PC-9 (cell line): ENCODE results near the gene PPP1R9A. TPM values are rescaled to one million over a fixed set of nuclear protein-coding genes. Genes with fewer than 3 reads are reported as not detected.

Experiments
- BruUV-seq: library from RNA; stranded (reverse); fragments of 400-500 nt; replicated peaks from 2 replicates; lab custom pipeline; 2021; lab: Mats Ljungman, UMichigan
- CTCF ChIA-PET: fragments of 300-600 bp; sonication (Branson Sonifier 250); formaldehyde crosslinking; loops from one replicate; lab custom pipeline; 2022; ENCODE audit warnings: antibody characterized with exemption; lab: Charles Lee
- POLR2A ChIA-PET: fragments of 300-600 bp; sonication (Branson Sonifier 250); formaldehyde crosslinking; loops from one replicate; lab custom pipeline; 2022; ENCODE audit warnings: antibody characterized with exemption; ENCODE audit not compliant: unreplicated experiment; lab: Charles Lee
- DNase-seq, 2 experiments: peaks; one replicate each; pipeline versions ENCODE4 v3.0.0 to v3.0.0-alpha.2; 2015 to 2022; ENCODE audit warnings: mixed read lengths in 1 of 2
- H2AFZ ChIP-seq: fragments of 200-600 bp; sonication (generic); 2 replicates; pipeline ENCODE4 v1.8.1; 2017; ENCODE audit warnings: antibody characterized with exemption
- H3F3A ChIP-seq: fragments of 200-600 bp; sonication (generic); 2 replicates; pipeline ENCODE4 v1.8.1; 2017; ENCODE audit warnings: antibody characterized with exemption, mild to moderate bottlenecking, low read depth; ENCODE audit not compliant: insufficient read depth
- H3K27ac ChIP-seq: fragments of 200-600 bp; sonication (generic); 2 replicates; pipeline ENCODE4 v1.6.1; 2016; ENCODE audit warnings: mixed run types
- H3K27me3 ChIP-seq: fragments of 200-600 bp; sonication (generic); 2 replicates; pipeline ENCODE4 v1.6.1; 2016; ENCODE audit warnings: low read depth, mixed run types; ENCODE audit not compliant: insufficient read depth
- H3K36me3 ChIP-seq: fragments of 200-600 bp; sonication (generic); 2 replicates; pipeline ENCODE4 v1.6.1; 2016; ENCODE audit warnings: low read depth, mixed run types
- H3K4me1 ChIP-seq: fragments of 200-600 bp; sonication (generic); replicated peaks from 2 replicates; pipeline ENCODE4 v1.6.1; 2016; ENCODE audit warnings: mixed run types; ENCODE audit not compliant: insufficient read depth
- H3K4me2 ChIP-seq: fragments of 200-600 bp; sonication (generic); 2 replicates; pipeline ENCODE4 v1.6.1; 2017; ENCODE audit warnings: mixed run types
- H3K4me3 ChIP-seq: fragments of 200-600 bp; sonication (generic); 2 replicates; pipeline ENCODE4 v1.6.1; 2016; ENCODE audit warnings: mixed run types
- H3K79me2 ChIP-seq: fragments of 200-600 bp; sonication (generic); 2 replicates; pipeline ENCODE4 v1.6.1; 2017; ENCODE audit warnings: low read depth, mixed run types
- H3K9me2 ChIP-seq: fragments of 200-600 bp; sonication (generic); 2 replicates; pipeline ENCODE4 v1.8.1; 2017; ENCODE audit warnings: mild to moderate bottlenecking; ENCODE audit not compliant: insufficient read depth
- H3K9me3 ChIP-seq: fragments of 200-600 bp; sonication (generic); 2 replicates; pipeline ENCODE4 v1.8.1; 2016; ENCODE audit warnings: low read depth; ENCODE audit not compliant: insufficient read depth
- H4K20me1 ChIP-seq: fragments of 200-600 bp; sonication (generic); 2 replicates; pipeline ENCODE4 v1.8.1; 2017; ENCODE audit not compliant: insufficient read depth
- EZH2 ChIP-seq: fragments of 200-600 bp; sonication (generic); IDR thresholded peaks from 2 replicates; pipeline ENCODE4 v1.8.0; 2017; ENCODE audit warnings: antibody characterized with exemption, low read depth
- intact Hi-C: fragments of 100-400 bp; cut with micrococcal nuclease; formaldehyde crosslinking; loops from one replicate; pipeline ENCODE4 v1.10.0; 2022; ENCODE audit not compliant: unreplicated experiment
- total RNA-seq: library from RNA; stranded (reverse); gene quantifications from 2 replicates; pipeline ENCODE4 v1.2.3, GENCODE V29; 2021
- TF ChIP-seq, protein P1 (sequence below): fragments of 200-600 bp; sonication (generic); conservative IDR thresholded peaks from 2 replicates; pipeline ENCODE4 v1.6.1; 2017; ENCODE audit warnings: mixed run types, antibody characterized with exemption, mild to moderate bottlenecking, moderate library complexity

The PPP1R9A gene
- total RNA-seq, 1 experiment from 2014 or later: 11.5 TPM

DNA sequence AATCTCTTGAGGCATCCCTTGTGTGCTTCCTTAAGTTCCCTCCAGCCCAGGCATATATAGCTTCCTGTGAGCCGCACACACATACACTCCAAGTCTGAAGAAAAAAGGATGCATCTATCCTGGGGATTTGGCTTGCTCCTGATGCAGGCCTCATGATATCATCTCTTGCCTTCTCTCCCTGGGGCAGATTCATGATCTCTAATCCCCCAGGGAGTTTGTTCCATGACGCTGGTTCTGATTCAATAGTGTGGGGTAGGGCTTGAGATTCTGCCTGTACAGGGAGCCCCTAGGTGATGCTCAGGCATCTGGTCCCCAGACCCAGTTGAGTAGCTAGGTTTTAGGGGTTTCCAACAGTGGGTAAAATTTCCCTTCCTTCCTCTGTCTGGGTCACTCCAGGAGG is 415.5 kb downstream of the PPP1R9A start:
- TF ChIP-seq, protein P1, sequence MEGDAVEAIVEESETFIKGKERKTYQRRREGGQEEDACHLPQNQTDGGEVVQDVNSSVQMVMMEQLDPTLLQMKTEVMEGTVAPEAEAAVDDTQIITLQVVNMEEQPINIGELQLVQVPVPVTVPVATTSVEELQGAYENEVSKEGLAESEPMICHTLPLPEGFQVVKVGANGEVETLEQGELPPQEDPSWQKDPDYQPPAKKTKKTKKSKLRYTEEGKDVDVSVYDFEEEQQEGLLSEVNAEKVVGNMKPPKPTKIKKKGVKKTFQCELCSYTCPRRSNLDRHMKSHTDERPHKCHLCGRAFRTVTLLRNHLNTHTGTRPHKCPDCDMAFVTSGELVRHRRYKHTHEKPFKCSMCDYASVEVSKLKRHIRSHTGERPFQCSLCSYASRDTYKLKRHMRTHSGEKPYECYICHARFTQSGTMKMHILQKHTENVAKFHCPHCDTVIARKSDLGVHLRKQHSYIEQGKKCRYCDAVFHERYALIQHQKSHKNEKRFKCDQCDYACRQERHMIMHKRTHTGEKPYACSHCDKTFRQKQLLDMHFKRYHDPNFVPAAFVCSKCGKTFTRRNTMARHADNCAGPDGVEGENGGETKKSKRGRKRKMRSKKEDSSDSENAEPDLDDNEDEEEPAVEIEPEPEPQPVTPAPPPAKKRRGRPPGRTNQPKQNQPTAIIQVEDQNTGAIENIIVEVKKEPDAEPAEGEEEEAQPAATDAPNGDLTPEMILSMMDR: no peak
- TF ChIP-seq EZH2: no peak
- intact Hi-C loops: no loop called here
- Histone ChIP-seq H4K20me1 (no peaks in the 10 kb centered on the region), H3K27ac (no peak overlapping the region), H2AFZ (no peak overlapping the region), H3K36me3 (no peaks in the 10 kb centered on the region), H3K27me3 (peaks cover 4% of the 10 kb centered on the region; the same call in 1 of the 2 replicates), H3F3A (no peaks in the 10 kb centered on the region), H3K4me1 (no peaks in the 10 kb centered on the region), H3K9me2 (no peaks in the 10 kb centered on the region), H3K4me2 (no peak overlapping the region), H3K4me3 (no peak overlapping the region), H3K79me2 (no peaks in the 10 kb centered on the region), H3K9me3 (no peaks in the 10 kb centered on the region)
- ChIA-PET CTCF (no interaction called here), POLR2A (no interaction called here)
- no peak for DNase-seq
- BruUV-seq: no TSS peak

DNA sequence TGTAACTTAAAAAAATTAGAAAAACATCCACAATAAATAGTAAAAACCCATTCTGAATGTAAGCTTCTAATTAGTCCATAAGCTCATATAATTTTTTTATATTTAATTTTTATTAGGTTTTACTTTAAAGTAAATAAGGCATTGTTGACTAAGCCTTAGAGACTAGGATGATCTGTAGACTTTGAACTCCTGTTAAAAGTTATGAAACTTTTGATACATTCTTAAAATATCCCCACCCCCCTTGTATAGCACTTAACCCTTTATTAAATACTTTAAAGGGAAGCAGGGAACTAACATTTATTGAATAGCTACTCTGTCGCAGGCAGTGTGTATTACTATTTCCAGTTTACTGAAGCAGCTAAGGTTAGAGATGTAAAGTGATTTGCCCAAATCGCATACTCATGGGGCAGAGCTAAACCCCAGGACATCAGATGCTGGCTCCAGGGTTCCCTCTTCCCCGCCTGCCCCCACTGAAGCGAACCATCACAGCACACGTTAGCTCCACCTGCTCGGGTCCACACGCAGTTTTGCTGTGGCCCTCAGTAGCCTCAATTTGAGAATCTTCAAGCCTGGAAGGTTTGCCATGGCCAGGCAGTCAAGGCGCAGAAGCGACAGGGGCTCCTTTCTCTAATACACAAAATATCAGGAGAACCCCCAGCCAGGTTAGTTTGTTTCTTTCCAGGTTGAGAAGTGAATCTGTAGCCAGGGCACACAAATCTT is 416.2 kb downstream of the PPP1R9A start:
- no peaks in the 10 kb centered on the region for H3K79me2 ChIP-seq
- no TSS peak for BruUV-seq
- H3K27me3 ChIP-seq: peaks cover 4% of the 10 kb centered on the region; the same call in 1 of the 2 replicates
- no peak overlapping the region for H3K4me3 ChIP-seq
- no peaks in the 10 kb centered on the region for H3K36me3 ChIP-seq
- H3K4me2 ChIP-seq: no peak overlapping the region
- ChIA-PET CTCF (no interaction called here), POLR2A (no interaction called here)
- DNase-seq: no peak
- H3K9me2 ChIP-seq: no peaks in the 10 kb centered on the region
- intact Hi-C loops: no loop called here
- no peaks in the 10 kb centered on the region for H3K9me3 ChIP-seq
- H2AFZ ChIP-seq: no peak overlapping the region
- H3K27ac ChIP-seq: no peak overlapping the region
- no peaks in the 10 kb centered on the region for H3F3A ChIP-seq
- no peaks in the 10 kb centered on the region for H3K4me1 ChIP-seq
- no peaks in the 10 kb centered on the region for H4K20me1 ChIP-seq
- TF ChIP-seq, protein P1: no peak
- no peak for TF ChIP-seq EZH2

DNA sequence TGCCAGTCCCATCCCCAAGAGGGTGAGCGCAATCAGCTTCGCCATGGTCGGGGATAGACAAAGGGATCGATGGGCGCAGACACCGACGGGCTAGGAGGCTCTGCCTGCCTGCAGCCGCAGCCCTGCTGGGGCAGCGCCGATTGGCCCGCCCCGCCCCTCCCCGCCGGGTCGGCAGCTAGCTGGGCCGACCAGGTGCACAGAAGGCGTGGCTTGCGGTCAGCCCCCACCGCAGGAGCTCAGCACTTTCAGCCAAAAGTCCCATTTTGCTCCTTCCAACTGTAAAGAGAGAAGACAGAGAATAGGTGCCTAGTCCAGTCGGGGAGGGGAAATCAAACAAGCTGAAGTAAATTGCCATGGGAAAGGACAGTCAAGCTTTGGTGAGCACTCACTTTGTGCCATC is 417.0 kb downstream of the PPP1R9A start, which contains the start of gene PON1:
Gene PON1 (minus strand): TSS at position 102 of the 400 bp plus-strand sequence. CDS start 57 bp downstream, at position 45.
- Histone ChIP-seq H3K4me1 (no peaks in the 10 kb centered on the region), H2AFZ (no peak within 1 kb of the TSS), H3K27ac (no peak within 1 kb of the TSS), H3K4me3 (no peak within 1 kb of the TSS), H3K79me2 (no peaks in the 10 kb centered on the region), H3F3A (no peaks in the 10 kb centered on the region), H4K20me1 (no peaks in the 10 kb centered on the region), H3K27me3 (peaks cover 4% of the 10 kb centered on the region; the same call in 1 of the 2 replicates), H3K4me2 (no peak within 1 kb of the TSS), H3K9me3 (no peaks in the 10 kb centered on the region), H3K36me3 (no peaks in the 10 kb centered on the region), H3K9me2 (no peaks in the 10 kb centered on the region)
- CTCF ChIA-PET: no interaction called here
- no peak for DNase-seq
- intact Hi-C loops: no loop called here
- no peak for TF ChIP-seq EZH2
- TF ChIP-seq, protein P1: no peak
- POLR2A ChIA-PET: no interaction called here
- no TSS peak for BruUV-seq
